Activated CD4-positive, alpha-beta T cell treated with anti-CD3 and anti-CD28 coated beads, Interleukin-10, Interleukin-2, amounts not matched to agents 100 ng/mL and 50 ng/mL, durations not matched to agents 16 hours and 8 hours (primary cell): ENCODE measurements around the gene TGFA.

Source experiments
- DNase-seq: peaks from one replicate; pipeline ENCODE4 v3.0.0-alpha.2; 2020

The TGFA gene

GRCh38 chr2:70553584-70554337 lies at the start of gene TGFA:
TSS of gene TGFA (minus strand) at chr2:70553826. CDS start at chr2:70553767, 59 bp downstream.
- DNase-seq, result peak; percentile 66

- no peak for DNase-seq
Measured at GRCh38 chr2:70603066-70603465, 49.4 kb upstream of the TGFA start.

- no peak for DNase-seq
Measured at GRCh38 chr2:70598197-70598596, 44.6 kb upstream of the TGFA start.

GRCh38 chr2:70596739-70597138 lies 43.1 kb upstream of the TGFA start:
- no peak for DNase-seq

- DNase-seq, result no peak
Measured at GRCh38 chr2:70596293-70596692, 42.7 kb upstream of the TGFA start.

GRCh38 chr2:70583091-70583490 lies 29.5 kb upstream of the TGFA start:
- no peak for DNase-seq

- no peak for DNase-seq
Measured at GRCh38 chr2:70580352-70580751, 26.7 kb upstream of the TGFA start.

- DNase-seq, result no peak
Measured at GRCh38 chr2:70574618-70575017, 21.0 kb upstream of the TGFA start.

- DNase-seq, result no peak
Measured at GRCh38 chr2:70574109-70574508, 20.5 kb upstream of the TGFA start.

- no peak for DNase-seq
Measured at GRCh38 chr2:70570041-70570661, 16.5 kb upstream of the TGFA start.

GRCh38 chr2:70569559-70569958 lies 15.9 kb upstream of the TGFA start:
- no peak for DNase-seq

GRCh38 chr2:70566906-70567305 lies 13.3 kb upstream of the TGFA start:
- DNase-seq, result no peak

GRCh38 chr2:70566464-70566863 lies 12.8 kb upstream of the TGFA start:
- no peak for DNase-seq

GRCh38 chr2:70565039-70565731 lies 11.6 kb upstream of the TGFA start:
- DNase-seq, result no peak

- no peak for DNase-seq
Measured at GRCh38 chr2:70561893-70562292, 8.3 kb upstream of the TGFA start.

GRCh38 chr2:70560442-70560841 lies 6.8 kb upstream of the TGFA start:
- no peak for DNase-seq

- DNase-seq, result no peak
Measured at GRCh38 chr2:70560040-70560439, 6.4 kb upstream of the TGFA start.

GRCh38 chr2:70558195-70558808 lies 4.7 kb upstream of the TGFA start:
- no peak for DNase-seq

GRCh38 chr2:70557171-70557838 lies 3.7 kb upstream of the TGFA start:
- no peak for DNase-seq

- no peak for DNase-seq
Measured at GRCh38 chr2:70556608-70557007, 3.0 kb upstream of the TGFA start.

GRCh38 chr2:70554338-70554892 lies 789 bp upstream of the TGFA start:
- DNase-seq, result no peak

GRCh38 chr2:70553334-70553583 lies 367 bp downstream of the TGFA start:
- DNase-seq, result no peak
